HCT116 (cell line): Measurements from ENCODE around the gene KHK.

Source experiments
- CEBPB ChIP-seq: IDR thresholded peaks from 2 replicates; pipeline ENCODE4 v1.6.1; 2012; ENCODE audit warnings: low read depth
- CTCF ChIP-seq, 3 experiments: fragments of 200-600 bp in 1 of 3; sonication (generic) in 1 of 3; IDR thresholded peaks in 2 of 3; conservative IDR thresholded peaks in 1 of 3; 2 replicates each; pipeline ENCODE4 v1.5.1; 2012 to 2017; ENCODE audit warnings: low read depth in 2 of 3, low read length in 2 of 3, antibody characterized with exemption in 1 of 3, borderline replicate concordance in 1 of 3, control low read depth in 1 of 3, mild to moderate bottlenecking in 1 of 3, mixed read lengths in 1 of 3, mixed run types in 1 of 3, moderate library complexity in 1 of 3; ENCODE audit not compliant: insufficient read depth in 1 of 3
- JUND ChIP-seq: IDR thresholded peaks from 2 replicates; pipeline ENCODE4 v1.6.1; 2012
- SIN3A ChIP-seq: IDR thresholded peaks from 2 replicates; pipeline ENCODE4 v1.6.1; 2012; ENCODE audit warnings: low read depth
- SP1 ChIP-seq: IDR thresholded peaks from 2 replicates; pipeline ENCODE4 v1.6.1; 2012; ENCODE audit warnings: low read depth
- ZBTB33 ChIP-seq: IDR thresholded peaks from 2 replicates; pipeline ENCODE4 v1.6.1; 2011; ENCODE audit warnings: mild to moderate bottlenecking, low read length, moderate library complexity; ENCODE audit not compliant: insufficient replicate concordance; ENCODE audit errors: extremely low read depth

GRCh38 chr2:27093430-27094352, 7.1 kb downstream of the KHK start:
- TF ChIP-seq CTCF (IDR thresholded peaks at IDR 0.05 in 2 of 3, conservative IDR thresholded peaks at IDR 0.05 in 1 of 3; ENCODE audit: borderline replicate concordance in 1 of 3, insufficient read depth in 1 of 3, low read depth in 2 of 3, low read length in 2 of 3): no peak
- no peak for TF ChIP-seq SP1
- no peak for TF ChIP-seq ZBTB33
- TF ChIP-seq SIN3A: no peak
- no peak for TF ChIP-seq JUND
- no peak for TF ChIP-seq CEBPB
